SK-N-MC (cell line): ENCODE measurements around the gene PLIN1.

Experiments used
- EZH2 ChIP-seq: fragments of 200-600 bp; sonication (generic); IDR thresholded peaks from one replicate; pipeline ENCODE4 v1.6.1; 2017; ENCODE audit warnings: antibody characterized with exemption
- POLR2AphosphoS5 ChIP-seq: IDR thresholded peaks from 2 replicates; pipeline ENCODE4 v1.6.1; 2012; ENCODE audit warnings: mild to moderate bottlenecking, low read depth, low read length, borderline replicate concordance

DNA sequence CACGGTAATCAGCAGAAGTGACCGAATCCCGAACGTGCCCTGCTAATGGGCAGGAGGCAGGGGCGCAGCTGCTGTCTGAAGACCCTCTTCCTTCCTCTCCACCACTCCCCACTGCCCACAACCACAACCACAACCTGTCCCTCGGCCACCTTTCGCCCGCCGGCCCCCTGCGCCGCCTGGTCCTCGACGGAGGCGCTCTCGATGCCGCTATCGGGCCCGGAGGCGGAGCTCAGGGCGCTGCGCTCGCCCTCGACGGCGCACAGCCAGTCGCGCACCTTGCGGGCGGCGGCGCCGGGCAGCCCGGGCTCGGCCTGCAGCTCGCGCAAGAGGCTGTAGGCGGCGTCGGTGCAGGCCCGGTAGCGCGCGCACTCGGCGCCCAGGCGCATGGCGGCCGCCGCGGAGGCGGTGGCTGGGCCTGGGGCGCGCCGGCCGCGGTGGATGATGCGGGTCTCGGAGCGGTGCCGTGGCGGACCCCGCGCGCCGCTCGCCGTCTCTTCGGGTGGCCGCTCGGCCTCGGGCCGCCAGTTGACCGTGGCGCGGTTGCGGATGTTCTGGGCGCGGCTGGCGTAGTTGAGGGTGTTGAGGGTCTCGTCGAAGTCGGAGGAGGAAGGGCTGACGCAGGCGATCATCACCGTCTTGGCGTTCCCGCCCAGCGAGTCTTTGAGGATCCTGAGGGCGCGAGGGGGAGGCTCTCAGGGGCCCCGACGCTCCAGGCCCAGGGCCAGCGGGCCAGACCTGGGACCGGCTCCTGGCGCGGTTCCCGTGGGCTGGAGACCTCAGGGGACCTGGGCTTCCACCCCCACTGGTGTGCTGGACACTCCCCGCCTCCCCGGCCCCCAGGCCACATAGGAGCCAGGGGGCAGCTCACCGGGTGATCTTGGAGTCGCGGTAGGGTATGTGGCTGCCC, 30.8 kb downstream of the PLIN1 start:
- TF ChIP-seq POLR2AphosphoS5 (no peak), EZH2 (no peak)
